ENCODE results near the gene NRG3.

GRCh38 chr10:82505009-82505408 is 630.0 kb downstream of the NRG3 start:
- TF ChIP-seq ZNF274 (IDR thresholded peaks at IDR 0.05; ENCODE audit: low read depth, low read length), result no peak
- no peak for TF ChIP-seq SUZ12 (IDR thresholded peaks at IDR 0.05; ENCODE audit: extremely low read depth, insufficient read depth, insufficient read length)

Data from NT2/D1 (cell line).